K562 (cell line): ENCODE measurements around the gene CRIP3.

Experiments
- CTCF ChIP-seq, 3 experiments: IDR thresholded peaks in 2 of 3; conservative IDR thresholded peaks in 1 of 3; 2 replicates each; pipeline ENCODE4 v1.5.1; 2011 to 2012; ENCODE audit warnings: low read length in 3 of 3, mild to moderate bottlenecking in 3 of 3, control low read depth in 2 of 3, improper control_type of control experiment in 1 of 3, inconsistent platforms in 1 of 3, low read depth in 1 of 3, mixed read lengths in 1 of 3, moderate library complexity in 1 of 3; ENCODE audit not compliant: insufficient read depth in 2 of 3
- E2F8 ChIP-seq: fragments of 450-650 bp; IDR thresholded peaks from 2 replicates; pipeline ENCODE4 v1.7.1; 2018; ENCODE audit warnings: mild to moderate bottlenecking, low read depth; ENCODE audit not compliant: partially characterized antibody
- ELF4 ChIP-seq: fragments of 450-650 bp; formaldehyde crosslinking; IDR thresholded peaks from 2 replicates; pipeline ENCODE4 v1.4.0; 2022; ENCODE audit warnings: missing genetic modification characterization
- HDGF ChIP-seq: fragments of 450-650 bp; IDR thresholded peaks from 2 replicates; pipeline ENCODE4 v1.6.1; 2016
- JUN ChIP-seq, 2 experiments: sonication (generic) in 1 of 2; formaldehyde crosslinking in 1 of 2; IDR thresholded peaks; 2 replicates each; pipeline versions ENCODE4 v1.6.1 to v1.8.0; 2012 to 2022; ENCODE audit warnings: borderline replicate concordance in 2 of 2, mild to moderate bottlenecking in 2 of 2, improper control_type of control experiment in 1 of 2, low read depth in 1 of 2, low read length in 1 of 2, missing genetic modification reagents in 1 of 2
- NCOA2 ChIP-seq, 2 experiments: fragments of 450-650 bp; IDR thresholded peaks; 2 replicates each; pipeline ENCODE4 v1.6.1; 2018; ENCODE audit warnings: mild to moderate bottlenecking in 2 of 2, moderate library complexity in 1 of 2; ENCODE audit not compliant: partially characterized antibody in 2 of 2
- POLR2AphosphoS2 ChIP-seq: IDR thresholded peaks from 2 replicates; pipeline ENCODE4 v1.6.1; 2012; ENCODE audit warnings: low read length, improper control_type of control experiment
- PTBP1 ChIP-seq: fragments of 200-400 bp; formaldehyde crosslinking; IDR thresholded peaks from 2 replicates; pipeline ENCODE4 v1.6.1; 2017; ENCODE audit warnings: low read depth, low read length
- SP1 ChIP-seq: sonication (generic); formaldehyde crosslinking; IDR thresholded peaks from 2 replicates; pipeline ENCODE4 v1.8.1; 2022; ENCODE audit warnings: mild to moderate bottlenecking, missing genetic modification reagents
- TAF1 ChIP-seq: IDR thresholded peaks from 2 replicates; pipeline ENCODE4 v1.6.1; 2011; ENCODE audit warnings: mild to moderate bottlenecking, low read length, moderate library complexity; ENCODE audit not compliant: insufficient read depth, control insufficient read depth, severe bottlenecking; ENCODE audit errors: extremely low read depth
- TF ChIP-seq, protein P1 (sequence below): fragments of 250-450 bp; sonication (Bioruptor Pico); IDR thresholded peaks from 2 replicates; pipeline ENCODE4 v1.5.0; 2021; ENCODE audit warnings: mild to moderate bottlenecking, moderate library complexity
- TF ChIP-seq, protein P2 (sequence below): sonication (generic); formaldehyde crosslinking; IDR thresholded peaks from 2 replicates; pipeline ENCODE4 v1.8.0; 2022; ENCODE audit warnings: mild to moderate bottlenecking, missing genetic modification reagents

GRCh38 chr6:43347444-43347843 lies 38.8 kb upstream of the CRIP3 start:
- TF ChIP-seq, protein P1, sequence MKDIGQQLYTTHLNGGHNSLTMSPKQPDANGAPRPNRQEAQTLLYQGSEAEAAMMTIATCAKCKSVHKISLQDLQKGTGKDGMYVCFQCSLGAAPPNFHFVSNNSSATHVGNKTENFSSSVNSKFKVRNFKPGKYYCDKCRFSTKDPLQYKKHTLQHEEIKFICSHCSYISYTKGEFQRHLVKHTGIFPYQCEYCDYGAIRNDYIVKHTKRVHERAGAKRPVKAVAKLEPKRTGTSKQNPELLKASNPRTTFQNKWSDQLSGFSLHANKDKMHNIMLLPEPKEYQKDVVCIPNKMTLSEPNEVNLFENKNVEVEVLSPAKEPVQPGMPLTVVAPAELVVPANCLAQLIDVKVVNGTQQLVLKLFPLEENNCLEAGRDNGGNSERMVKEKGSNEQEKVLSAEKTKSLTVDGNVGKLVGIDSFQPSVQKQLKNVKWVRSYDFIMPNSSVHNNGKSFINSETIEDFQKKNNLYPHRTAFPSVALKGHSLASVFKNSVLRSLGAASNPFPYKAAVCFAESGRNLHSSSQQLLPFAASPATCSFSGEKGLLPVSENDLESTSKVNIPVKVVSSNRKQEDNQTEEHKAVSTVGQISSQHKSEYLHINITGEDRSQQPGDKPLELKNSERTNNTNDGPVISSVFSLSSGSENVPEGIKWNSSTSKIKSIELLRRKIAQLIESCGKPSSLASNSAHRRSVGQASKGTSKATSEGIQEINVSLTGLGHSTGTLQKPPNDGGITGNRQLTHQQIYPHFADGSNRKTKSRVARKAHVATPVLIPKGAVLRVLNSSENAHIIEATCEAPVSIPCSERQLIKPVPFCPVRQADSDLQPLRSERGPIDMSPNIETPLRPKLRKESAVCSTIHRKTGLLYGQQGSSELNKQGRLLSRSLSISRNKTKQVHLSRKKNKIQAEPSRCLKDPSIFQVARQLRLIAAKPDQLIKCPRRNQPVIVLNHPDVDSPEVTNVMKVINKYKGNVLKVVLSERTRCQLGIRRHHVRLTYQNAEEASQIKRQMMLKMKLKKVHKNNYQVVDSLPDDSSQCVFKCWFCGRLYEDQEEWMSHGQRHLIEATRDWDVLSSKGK (CRISPR knock-in tag), result no peak
- TF ChIP-seq E2F8 (no peak), NCOA2 (IDR thresholded peaks at IDR 0.05; ENCODE audit: partially characterized antibody in 2 of 2) (no peak), SP1 (CRISPR knock-in tag) (no peak), PTBP1 (no peak), POLR2AphosphoS2 (no peak), TAF1 (no peak), HDGF (no peak), CTCF (IDR thresholded peaks at IDR 0.05 in 2 of 3, conservative IDR thresholded peaks at IDR 0.05 in 1 of 3; ENCODE audit: insufficient read depth in 2 of 3, low read depth in 1 of 3, low read length in 3 of 3) (no peak), JUN (IDR thresholded peaks at IDR 0.05; ENCODE audit: borderline replicate concordance, low read depth, low read length) (no peak), JUN (CRISPR knock-in tag; IDR thresholded peaks at IDR 0.05; ENCODE audit: borderline replicate concordance) (no peak), ELF4 (CRISPR knock-in tag) (no peak)
- TF ChIP-seq, protein P2, sequence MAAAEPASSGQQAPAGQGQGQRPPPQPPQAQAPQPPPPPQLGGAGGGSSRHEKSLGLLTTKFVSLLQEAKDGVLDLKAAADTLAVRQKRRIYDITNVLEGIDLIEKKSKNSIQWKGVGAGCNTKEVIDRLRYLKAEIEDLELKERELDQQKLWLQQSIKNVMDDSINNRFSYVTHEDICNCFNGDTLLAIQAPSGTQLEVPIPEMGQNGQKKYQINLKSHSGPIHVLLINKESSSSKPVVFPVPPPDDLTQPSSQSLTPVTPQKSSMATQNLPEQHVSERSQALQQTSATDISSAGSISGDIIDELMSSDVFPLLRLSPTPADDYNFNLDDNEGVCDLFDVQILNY (CRISPR knock-in tag), result no peak
